Inferior parietal cortex (tissue), 1 donor: ENCODE measurements around the gene TMEM63A.
"Not testable (repeated sequence)": the region's sequence is repeated elsewhere in the genome, so short reads cannot be mapped to it uniquely, and the experiment has no call there.

Source experiments
- DNase-seq: peaks from one replicate; pipeline ENCODE4 v3.0.0-alpha.2; 2016; ENCODE audit errors: extremely low spot score

The TMEM63A gene

GRCh38 chr1:225845571-225846259, 36.5 kb downstream of the TMEM63A start:
- DNase-seq = no peak

DNA sequence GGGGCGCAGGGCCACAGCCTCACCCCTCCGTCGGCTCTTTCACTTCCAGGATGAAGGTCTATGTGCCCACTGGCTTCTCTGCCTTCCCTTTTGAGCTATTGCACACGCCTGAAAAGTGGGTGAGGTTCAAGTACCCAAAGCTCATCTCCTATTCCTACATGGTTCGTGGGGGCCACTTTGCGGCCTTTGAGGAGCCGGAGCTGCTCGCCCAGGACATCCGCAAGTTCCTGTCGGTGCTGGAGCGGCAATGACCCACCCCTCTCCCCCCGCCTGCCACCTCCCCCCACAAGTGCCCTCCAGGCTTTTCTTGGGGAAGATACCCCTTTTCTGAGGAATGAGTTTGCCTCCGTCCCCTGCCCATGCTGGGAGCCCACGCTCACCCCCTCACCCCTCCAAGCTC, 37.1 kb downstream of the TMEM63A start:
- no peak for DNase-seq

DNA sequence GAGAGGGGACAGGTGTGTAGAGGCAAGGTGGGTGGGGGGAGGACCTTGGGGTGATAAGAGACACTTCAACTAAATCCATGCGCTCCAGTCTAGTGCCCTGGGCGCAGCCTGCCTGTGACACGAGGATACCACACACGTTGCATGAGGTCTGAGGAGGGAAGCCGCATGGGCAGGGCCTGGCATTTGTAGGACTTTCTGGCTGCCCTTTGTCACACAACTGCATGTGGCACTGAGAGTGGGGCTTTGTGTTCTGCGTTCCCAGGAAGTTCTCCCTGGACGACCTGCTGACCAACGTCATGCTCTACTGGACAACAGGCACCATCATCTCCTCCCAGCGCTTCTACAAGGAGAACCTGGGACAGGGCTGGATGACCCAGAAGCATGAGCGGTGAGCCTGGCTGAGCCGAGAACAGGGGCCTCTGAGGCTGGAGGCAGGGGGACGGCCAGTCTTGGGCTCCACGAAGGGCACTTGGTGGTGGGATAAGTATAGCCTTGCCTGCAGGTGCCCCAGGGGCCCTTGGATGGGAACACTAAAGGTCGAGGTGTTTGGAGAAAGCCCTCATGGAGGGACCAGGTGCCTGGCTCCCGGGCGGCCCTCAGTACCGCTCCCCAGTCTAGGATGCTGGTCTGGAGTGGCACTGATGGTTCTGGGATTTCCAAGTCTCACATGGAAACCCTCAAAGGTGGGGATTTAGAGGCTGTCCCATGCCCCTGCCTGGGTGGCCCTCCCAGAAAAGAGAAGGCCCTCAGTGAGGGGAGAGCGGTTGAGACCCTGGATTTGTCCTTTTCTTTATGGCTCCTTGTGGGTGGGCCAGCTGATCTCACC, 37.7 kb downstream of the TMEM63A start:
- no peak for DNase-seq

DNA sequence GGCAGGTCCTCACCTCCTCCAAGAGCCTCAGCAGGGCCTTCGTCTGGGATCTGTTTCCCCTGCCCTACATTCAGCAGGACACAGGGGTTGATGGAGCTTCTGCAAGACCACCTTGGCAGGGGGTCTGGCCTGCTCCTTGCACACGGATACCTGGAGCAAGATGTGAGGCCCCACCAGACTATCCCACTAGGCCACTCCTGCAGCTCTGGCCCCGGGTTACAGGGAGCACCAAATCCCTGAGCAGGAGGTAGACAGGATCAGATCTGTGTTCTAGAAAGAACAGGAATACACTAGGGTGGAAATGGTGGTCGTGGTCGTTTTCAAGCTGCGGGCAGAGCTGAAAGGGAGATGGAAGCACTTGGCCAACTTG, 38.8 kb downstream of the TMEM63A start:
- DNase-seq = no peak

GRCh38 chr1:225842788-225843425, 39.3 kb downstream of the TMEM63A start:
- DNase-seq = no peak

GRCh38 chr1:225842074-225842473, 40.1 kb downstream of the TMEM63A start:
- DNase-seq = no peak

- no peak for DNase-seq
Observed at GRCh38 chr1:225840713-225841112, 41.5 kb downstream of the TMEM63A start.

GRCh38 chr1:225840223-225840610, 42.0 kb downstream of the TMEM63A start:
- DNase-seq = no peak

DNA sequence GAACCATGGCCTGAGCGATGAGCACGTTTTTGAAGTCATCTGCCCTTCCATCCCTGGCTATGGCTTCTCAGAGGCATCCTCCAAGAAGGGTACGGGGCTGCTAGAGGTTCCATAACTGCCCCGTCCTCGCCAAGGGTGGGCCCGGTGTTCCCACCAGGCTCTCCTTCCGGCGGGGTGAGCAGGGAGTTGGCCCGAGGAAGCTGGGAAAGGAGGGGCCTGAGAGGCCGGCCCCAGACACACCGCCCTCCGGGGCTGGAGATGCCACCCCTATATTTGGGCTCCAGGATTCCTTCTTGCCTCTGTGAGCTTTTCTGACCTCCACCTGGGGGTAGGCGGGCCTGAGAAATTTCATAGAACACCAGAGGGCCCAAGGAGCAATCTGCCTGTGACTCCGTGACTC, 43.4 kb downstream of the TMEM63A start:
- no peak for DNase-seq

DNA sequence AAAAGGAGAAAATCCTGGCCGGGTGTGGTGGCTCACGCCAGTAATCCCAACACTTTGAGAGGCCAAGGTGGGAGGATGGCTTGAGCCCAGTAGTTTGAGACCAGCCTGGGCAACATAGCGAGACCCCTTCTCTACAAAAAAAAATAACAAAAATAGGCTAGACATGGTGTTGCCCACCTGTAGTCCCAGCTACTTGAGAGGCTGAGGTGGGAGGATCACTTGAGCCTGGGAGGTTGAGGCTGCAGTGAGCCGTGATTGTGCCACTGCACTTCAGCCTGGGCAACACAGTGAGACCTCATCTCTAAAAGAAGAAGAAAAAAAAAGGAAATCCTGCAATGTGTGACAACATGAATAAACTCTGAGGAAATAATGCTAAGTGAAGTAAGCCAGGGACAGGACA, 45.9 kb downstream of the TMEM63A start:
- not testable (repeated sequence) for DNase-seq

- no peak for DNase-seq
Observed at GRCh38 chr1:225835856-225836255, 46.3 kb downstream of the TMEM63A start.

GRCh38 chr1:225834417-225835329, 47.5 kb downstream of the TMEM63A start:
- DNase-seq = no peak

GRCh38 chr1:225830841-225831240, 51.3 kb downstream of the TMEM63A start:
- no peak for DNase-seq

GRCh38 chr1:225828706-225829345, 53.4 kb downstream of the TMEM63A start:
- no peak for DNase-seq

GRCh38 chr1:225827076-225827475, 55.1 kb downstream of the TMEM63A start:
- no peak for DNase-seq

DNA sequence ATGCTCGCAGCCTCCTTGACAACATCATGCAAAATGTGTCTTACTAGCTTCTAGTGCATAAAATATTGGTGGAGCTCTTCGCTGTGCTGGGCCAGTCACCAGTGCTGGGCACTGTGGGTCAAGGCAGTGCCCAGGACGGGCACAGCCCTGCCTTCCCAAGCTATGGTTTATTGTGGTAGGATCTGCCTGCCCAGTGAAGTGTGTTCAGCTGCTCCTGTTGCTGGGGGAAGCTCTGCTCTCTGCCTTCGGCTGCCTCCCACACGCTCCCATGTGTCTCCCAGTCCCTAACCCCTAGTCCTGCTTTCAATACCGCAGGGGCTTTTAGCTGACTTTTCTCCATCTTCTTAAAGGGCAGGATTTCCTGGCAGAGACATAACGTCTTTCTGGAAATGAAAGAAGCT, 56.6 kb downstream of the TMEM63A start:
- no peak for DNase-seq

DNA sequence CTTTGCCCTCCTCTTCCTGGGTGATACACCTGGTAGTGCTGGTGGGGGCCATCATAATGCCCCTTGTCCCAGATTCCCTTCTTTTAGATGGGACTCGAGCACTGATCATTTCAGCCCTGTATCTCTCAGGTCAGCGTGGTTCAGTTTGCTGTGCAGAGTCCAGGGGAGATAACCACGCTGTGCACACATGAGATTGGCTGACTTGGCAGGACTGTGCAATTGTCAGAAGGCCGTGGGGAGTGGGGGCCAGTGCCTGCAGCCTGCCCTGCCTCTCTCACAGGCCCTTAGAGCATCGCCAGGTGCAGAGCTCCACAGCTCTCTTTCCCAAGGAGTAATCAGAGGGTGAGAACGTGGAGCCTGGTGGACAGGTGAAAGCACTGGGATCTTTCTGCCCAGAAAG, 57.1 kb downstream of the TMEM63A start:
- DNase-seq = no peak

DNA sequence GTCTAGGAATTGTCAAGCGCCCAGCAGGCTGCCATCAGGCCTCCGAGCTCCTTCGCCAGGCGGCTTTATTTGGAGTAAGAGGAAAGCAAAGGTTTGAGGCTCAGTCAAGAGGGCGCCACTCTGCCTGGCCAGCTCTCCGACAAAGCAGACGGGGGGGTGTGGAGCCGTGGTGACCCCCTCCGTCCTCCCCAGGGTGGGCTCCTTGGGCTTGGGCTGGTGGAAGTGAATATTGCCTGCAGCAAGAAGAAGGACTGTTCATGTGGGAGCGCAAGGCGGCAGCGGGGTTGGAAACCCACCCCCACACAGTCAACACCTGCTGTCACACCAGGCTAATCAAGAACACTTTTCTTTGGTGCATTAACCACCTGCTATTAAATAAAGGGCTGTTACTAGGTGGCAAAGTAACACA, 57.6 kb downstream of the TMEM63A start:
- DNase-seq = no peak

DNA sequence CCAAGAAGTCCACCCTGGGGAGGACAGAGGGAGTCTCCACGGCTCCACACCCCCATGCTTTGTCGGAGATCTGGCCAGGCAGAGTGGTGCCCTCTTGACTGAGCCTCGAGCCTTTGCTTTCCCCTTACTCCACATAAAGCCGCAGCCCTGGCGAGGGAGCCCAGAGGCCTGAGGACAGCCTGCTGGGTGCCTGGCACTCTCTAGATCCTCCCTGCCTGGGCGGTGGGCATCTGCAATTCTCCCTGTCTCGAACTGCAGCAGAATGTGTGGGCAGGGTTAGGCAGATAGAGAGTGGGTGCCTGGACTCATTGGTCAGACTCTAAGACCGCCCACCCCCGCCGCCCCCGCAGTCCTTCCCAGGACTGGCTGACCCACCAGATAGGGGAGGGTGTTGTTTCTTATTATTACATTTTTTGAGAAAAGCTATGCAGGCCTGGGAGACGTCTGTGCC, 58.3 kb downstream of the TMEM63A start:
- DNase-seq = no peak

DNA sequence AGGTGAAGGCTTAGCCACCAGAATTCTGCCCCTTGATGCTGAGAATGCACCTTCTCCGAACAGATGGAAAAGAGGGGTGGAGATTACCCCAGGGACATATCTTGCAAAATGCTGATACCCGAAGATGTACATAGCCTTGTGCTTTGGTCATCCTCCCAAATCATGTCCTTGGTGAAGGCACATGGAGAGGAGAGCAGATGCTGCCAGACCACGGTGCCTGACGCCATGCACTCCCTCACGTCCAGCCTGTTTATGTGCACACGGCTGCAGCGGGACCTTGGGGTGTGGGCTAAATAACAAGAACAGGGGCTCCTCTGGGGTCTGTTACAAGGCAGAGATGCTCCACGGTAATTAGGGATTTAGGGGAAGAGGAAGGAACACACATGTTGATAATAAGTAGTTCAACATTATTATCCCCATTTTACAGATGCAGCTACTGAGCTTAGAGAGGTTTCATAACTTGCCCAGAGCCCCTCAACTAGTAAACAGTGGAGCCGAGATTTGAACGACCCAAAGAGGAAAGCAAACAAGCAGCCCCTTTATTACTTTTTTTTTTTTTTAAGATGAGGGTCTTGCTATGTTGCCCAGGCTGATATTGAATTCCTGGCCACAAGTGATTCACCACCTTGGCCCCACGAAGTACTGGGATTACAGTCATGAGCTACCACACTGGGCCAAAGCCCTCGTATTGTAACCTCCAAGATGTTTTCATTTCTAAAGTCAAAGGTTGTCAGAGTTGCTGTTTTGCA, 59.4 kb downstream of the TMEM63A start:
- no peak for DNase-seq
